Skin of body (tissue), 2 donors: ENCODE results near the gene UGT1A3. TPM values are rescaled to one million over a fixed set of nuclear protein-coding genes. Genes with fewer than 3 reads are reported as not detected.

Source experiments
- DNase-seq: peaks from one replicate; lab custom pipeline; 2025; lab: John Stamatoyannopoulos, UW
- total RNA-seq: library from RNA; depleted of rRNA; stranded (reverse); fragments of >200 nt; gene quantifications from one replicate; pipeline ENCODE4 v1.2.3, GENCODE V29; 2014

Gene UGT1A3
- total RNA-seq, 1 donor from 2014 or later: not detected

GRCh38 chr2:233756429-233757081, 27.7 kb downstream of the UGT1A3 start:
- DNase-seq: no peak

- DNase-seq: no peak
These were observed 29.3 kb downstream of the UGT1A3 start for GRCh38 chr2:233758141-233758540.

GRCh38 chr2:233758849-233759248, 30.0 kb downstream of the UGT1A3 start:
- no peak for DNase-seq

DNA sequence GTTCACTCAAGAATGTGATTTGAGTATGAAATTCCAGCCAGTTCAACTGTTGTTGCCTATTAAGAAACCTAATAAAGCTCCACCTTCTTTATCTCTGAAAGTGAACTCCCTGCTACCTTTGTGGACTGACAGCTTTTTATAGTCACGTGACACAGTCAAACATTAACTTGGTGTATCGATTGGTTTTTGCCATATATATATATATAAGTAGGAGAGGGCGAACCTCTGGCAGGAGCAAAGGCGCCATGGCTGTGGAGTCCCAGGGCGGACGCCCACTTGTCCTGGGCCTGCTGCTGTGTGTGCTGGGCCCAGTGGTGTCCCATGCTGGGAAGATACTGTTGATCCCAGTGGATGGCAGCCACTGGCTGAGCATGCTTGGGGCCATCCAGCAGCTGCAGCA, 31.2 kb downstream of the UGT1A3 start, which contains the start of gene UGT1A1:
Gene UGT1A1, plus strand, starts transcription at position 228 of the 400 bp plus-strand sequence. Its CDS starts 18 bp downstream, at position 246.
- no peak for DNase-seq

GRCh38 chr2:233761040-233761769, 32.4 kb downstream of the UGT1A3 start:
- DNase-seq: no peak

DNA sequence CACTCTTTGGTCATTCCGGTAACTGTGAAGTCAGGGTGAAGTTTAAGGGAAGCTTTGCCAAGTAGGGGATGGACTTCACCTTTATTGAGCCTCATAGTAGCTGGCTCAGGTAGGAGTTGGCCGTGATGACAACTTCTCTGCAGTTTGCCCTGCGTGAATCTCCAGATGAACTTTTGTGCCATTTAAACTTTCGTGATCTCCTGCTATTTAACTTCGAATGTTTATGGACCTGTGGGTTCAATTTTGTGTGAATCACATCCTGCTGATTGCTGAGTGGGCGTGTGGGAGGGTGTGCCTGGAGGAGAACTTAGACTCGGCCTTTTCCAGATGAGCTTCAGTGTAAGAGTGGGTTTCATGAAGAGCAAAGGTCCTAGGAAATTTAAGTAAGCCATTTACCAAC, 35.4 kb downstream of the UGT1A3 start:
- DNase-seq: no peak

DNA sequence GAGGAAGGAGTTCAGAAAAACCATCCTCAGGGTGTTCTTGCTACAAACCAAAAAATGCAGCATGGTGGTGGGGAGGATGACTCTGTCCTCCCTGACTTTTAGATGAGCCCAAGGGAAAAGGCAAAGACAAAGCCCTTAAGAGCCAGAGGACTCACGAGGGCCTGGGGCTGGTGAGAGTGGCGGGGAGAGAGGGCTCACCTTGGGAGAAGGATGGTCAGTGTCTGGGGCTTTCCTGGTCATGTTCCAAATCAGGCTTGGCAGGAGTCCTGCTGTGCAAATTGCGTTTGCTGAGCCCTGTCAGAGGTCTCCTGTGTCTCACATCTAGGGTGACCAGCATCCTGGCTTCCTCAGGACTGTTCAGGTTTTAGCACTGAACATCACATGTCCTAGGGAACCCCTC, 35.9 kb downstream of the UGT1A3 start:
- DNase-seq: no peak

GRCh38 chr2:233766416-233766815, 37.6 kb downstream of the UGT1A3 start:
- no peak for DNase-seq

DNA sequence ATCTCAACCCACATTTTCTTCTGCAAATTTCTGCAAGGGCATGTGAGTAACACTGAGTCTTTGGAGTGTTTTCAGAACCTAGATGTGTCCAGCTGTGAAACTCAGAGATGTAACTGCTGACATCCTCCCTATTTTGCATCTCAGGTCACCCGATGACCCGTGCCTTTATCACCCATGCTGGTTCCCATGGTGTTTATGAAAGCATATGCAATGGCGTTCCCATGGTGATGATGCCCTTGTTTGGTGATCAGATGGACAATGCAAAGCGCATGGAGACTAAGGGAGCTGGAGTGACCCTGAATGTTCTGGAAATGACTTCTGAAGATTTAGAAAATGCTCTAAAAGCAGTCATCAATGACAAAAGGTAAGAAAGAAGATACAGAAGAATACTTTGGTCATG, 39.2 kb downstream of the UGT1A3 start:
- no peak for DNase-seq

GRCh38 chr2:233769260-233769659, 40.4 kb downstream of the UGT1A3 start:
- DNase-seq: no peak

DNA sequence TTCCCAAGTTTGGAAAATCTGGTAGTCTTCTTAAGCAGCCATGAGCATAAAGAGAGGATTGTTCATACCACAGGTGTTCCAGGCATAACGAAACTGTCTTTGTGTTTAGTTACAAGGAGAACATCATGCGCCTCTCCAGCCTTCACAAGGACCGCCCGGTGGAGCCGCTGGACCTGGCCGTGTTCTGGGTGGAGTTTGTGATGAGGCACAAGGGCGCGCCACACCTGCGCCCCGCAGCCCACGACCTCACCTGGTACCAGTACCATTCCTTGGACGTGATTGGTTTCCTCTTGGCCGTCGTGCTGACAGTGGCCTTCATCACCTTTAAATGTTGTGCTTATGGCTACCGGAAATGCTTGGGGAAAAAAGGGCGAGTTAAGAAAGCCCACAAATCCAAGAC, 43.3 kb downstream of the UGT1A3 start:
- DNase-seq: no peak

- DNase-seq: no peak
These were observed 43.7 kb downstream of the UGT1A3 start for GRCh38 chr2:233772583-233772982.

- no peak for DNase-seq
These were observed 45.0 kb downstream of the UGT1A3 start for GRCh38 chr2:233773854-233774253.

GRCh38 chr2:233775414-233775813, 46.6 kb downstream of the UGT1A3 start:
- no peak for DNase-seq

DNA sequence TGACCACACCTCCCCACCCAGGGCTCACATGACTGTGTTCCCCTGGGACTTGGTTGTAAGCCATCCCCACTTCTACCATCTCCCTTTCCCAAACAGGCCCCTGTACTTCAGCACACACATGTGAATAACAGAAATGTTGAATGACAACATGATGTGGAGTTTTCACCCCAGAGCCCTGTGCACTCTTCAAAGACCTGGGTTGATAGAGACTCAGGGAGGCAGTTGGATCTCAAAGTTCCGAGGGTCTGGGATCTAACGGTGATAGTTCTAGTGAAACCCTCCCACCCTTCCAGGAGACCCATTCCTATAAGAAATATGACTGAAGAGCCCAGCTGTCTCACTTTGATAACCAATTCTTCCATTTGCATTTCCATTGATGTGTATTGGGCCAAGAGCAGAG, 49.2 kb downstream of the UGT1A3 start, which contains the start of gene MROH2A:
Gene MROH2A, plus strand, starts transcription at position 301 of the 400 bp plus-strand sequence. CDS start 1,029 bp downstream, outside the sequence.
- no peak for DNase-seq

- no peak for DNase-seq
These were observed 50.9 kb downstream of the UGT1A3 start for GRCh38 chr2:233779722-233780121.

GRCh38 chr2:233780771-233781170, 51.9 kb downstream of the UGT1A3 start:
- DNase-seq: no peak

GRCh38 chr2:233789554-233789953, 60.7 kb downstream of the UGT1A3 start:
- no peak for DNase-seq

DNA sequence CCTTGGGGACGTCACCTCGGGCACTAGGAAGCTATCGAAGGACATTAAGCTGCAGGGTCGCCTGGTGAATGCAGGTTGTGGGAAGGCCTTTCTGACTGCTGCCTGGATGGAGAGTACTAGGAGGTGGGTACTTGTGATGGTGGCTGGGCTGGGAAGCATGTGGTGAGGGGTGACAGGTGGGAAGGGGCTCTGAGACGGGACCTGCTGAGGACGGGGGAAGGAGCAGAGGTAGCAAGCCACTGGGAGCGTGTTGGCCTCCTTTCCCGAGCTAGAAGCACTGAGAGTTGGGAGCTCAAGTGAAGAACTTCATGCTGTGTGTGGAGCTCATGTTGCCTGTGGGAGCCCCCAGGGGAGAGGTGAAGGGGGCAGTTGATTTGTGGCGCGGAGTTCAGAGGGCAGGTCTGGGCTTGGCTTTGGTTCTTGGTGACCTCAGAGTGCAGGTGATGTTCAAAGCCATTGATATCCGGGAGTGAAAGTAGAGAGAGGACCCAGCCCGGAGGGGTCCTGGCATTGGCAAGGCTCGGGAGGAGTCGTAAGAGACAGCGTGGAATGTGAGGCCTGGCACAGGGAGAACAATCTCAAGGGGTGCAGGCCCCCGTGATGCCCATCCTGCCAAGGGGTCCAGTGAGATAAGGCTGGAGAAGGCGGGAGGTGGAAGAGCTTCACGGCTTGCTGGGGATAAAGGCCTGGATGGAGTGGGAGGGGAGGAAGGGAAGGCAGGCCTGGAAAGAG, 62.5 kb downstream of the UGT1A3 start:
- no peak for DNase-seq

DNA sequence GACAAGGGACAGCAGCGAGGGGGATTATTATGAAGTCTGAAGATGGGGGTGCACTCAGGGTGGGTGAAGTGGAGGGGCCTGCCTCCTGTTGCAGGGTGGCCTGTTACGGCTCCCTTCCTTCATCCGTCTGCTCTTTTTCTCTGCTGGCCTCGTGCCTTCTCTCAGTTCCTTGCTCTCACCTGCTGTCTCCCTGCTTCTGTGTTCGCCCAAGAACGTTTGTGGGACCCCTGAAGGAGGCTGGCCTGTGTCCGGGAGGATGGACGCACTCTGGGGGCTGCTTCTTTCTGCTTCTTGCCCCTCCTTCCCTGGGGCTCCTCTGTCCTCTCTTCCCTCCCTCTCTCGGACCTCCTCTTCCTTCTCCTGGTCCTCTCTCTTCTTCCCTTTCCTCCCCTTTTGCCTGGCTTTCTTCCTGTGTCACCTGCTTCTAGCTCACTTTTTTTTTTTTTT, 63.1 kb downstream of the UGT1A3 start:
- DNase-seq: no peak

DNA sequence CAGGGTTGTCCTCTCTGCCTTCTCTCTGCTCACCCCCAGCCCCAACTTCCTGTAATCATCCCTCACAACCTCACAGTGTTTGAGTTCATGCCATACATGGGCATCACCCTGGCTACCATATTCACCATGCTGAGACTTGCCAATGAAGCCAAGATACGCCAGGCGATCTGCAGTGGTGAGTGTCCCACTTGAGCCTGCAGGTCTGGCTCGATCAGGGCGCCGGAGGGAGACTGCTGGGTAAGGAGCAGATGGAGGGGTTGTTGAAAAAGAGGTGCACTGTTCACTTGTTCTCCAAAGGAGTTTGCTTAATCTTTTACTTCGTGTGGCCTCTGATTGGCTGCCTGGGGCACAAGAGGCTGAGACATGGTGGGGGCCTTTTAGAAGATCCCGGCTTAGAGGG, 63.9 kb downstream of the UGT1A3 start:
- no peak for DNase-seq

- DNase-seq: no peak
These were observed 64.8 kb downstream of the UGT1A3 start for GRCh38 chr2:233793465-233794127.
